Cardiac muscle cell (in vitro differentiated cells and primary cell): Measurements from ENCODE around the gene NOTCH4. TPM values are rescaled to one million over a fixed set of nuclear protein-coding genes. Genes with fewer than 3 reads are reported as not detected.
"Not testable (repeated sequence)": the region's sequence is repeated elsewhere in the genome, so short reads cannot be mapped to it uniquely, and the experiment has no call there.

Source experiments
- DNase-seq, 2 donors: peaks; one replicate each; pipeline versions ENCODE4 v3.0.0 to v3.0.0-alpha.2; 2010 to 2017; ENCODE audit warnings: low read depth in 1 of 2, low spot score in 1 of 2
- H3K27ac ChIP-seq: fragments of 200-600 bp; sonication (generic); 2 replicates; pipeline ENCODE4 v1.5.1; 2016
- H3K27me3 ChIP-seq: fragments of 200-600 bp; sonication (generic); 2 replicates; pipeline ENCODE4 v1.6.0; 2016; ENCODE audit warnings: control low read depth
- H3K36me3 ChIP-seq: fragments of 200-600 bp; sonication (generic); 2 replicates; pipeline ENCODE4 v1.5.1; 2016; ENCODE audit warnings: control low read depth
- H3K4me1 ChIP-seq: fragments of 200-600 bp; sonication (generic); 2 replicates; pipeline ENCODE4 v1.8.1; 2017; ENCODE audit warnings: low read depth, mild to moderate bottlenecking, mixed run types
- H3K4me3 ChIP-seq: fragments of 200-600 bp; sonication (generic); 2 replicates; pipeline ENCODE4 v1.5.1; 2016; ENCODE audit warnings: mild to moderate bottlenecking
- H3K9me3 ChIP-seq: fragments of 200-600 bp; sonication (generic); 2 replicates; pipeline ENCODE4 v1.5.1; 2017; ENCODE audit warnings: low read depth, mild to moderate bottlenecking, control low read depth
- polyA plus RNA-seq: library from polyadenylated mRNA; unstranded; fragments of >200 nt; fragmentation: Nextera tagmentation; extraction: Ambion mirVana; gene quantifications from 2 replicates; pipeline ENCODE4 v1.2.1, GENCODE V29; 2016
- total RNA-seq: library from RNA; depleted of rRNA; stranded (reverse); fragments of >200 nt; gene quantifications from 2 replicates; pipeline ENCODE4 v1.2.3, GENCODE V29; 2016
- TF ChIP-seq, protein P1 (sequence below): IDR thresholded peaks from 2 replicates; pipeline ENCODE4 v1.5.1; 2012; ENCODE audit warnings: low read depth, mild to moderate bottlenecking, low read length

NOTCH4 gene
- 5.0 and 5.4 TPM in 2 replicates for total RNA-seq
- 3.2 and 7.2 TPM in 2 replicates for polyA plus RNA-seq

DNA sequence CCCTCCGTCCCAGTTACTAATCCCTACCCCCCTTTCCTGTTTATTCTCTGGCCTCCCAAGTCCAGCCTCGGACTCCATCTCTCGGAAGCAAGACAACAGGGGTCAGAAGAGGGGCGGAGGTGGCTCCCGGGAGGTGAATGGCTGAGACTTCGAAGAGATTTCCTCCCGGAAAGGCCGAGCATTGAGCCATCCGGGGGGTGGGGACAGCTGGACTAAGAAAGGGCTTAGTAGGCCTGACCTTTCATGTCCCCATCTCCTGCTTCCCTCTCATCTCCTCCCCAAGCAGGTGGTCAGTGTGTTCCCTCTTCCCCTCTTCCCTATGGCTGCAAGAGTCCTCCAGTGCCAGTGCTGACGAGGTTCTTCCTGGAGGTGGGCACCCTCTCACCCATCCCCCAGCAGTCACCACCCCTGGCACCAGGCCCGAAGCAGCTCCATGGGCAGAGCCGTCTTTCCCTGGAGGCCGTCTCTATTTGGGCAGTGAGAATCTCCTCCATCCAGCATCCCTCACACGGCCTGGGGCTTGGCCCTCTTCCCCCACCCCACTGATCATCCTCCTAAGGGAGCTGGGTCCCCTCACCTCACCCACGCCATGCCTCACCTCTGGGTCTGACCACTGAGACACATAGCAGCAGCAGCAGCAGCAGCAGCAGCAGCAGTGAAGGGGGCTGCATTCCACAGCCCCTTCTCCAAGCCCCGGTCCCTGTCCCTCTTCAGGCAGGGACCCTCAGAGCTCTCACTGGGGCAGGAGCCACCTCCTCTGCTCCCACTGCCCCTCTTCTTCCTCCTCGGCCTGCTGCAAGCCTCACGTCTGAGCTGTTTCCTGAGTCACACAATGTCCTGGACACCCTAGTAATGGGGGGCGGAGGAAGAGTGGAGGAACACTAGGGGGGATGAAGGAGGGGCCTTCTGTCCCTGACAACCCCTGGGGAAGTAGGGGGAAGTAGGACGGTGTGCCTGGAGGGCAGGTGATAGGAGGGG, at the start of gene NOTCH4:
Gene NOTCH4 (minus strand): TSS at position 810 of the 978 bp plus-strand sequence. CDS start 139 bp downstream, at position 671.
- Histone ChIP-seq H3K9me3 (no peaks in the 10 kb centered on the region), H3K36me3 (no peaks in the 10 kb centered on the region), H3K27ac (no peak within 1 kb of the TSS), H3K4me1 (no peaks in the 10 kb centered on the region), H3K27me3 (no peaks in the 10 kb centered on the region), H3K4me3 (no peak within 1 kb of the TSS)
- DNase-seq: no peak
- TF ChIP-seq, protein P1, sequence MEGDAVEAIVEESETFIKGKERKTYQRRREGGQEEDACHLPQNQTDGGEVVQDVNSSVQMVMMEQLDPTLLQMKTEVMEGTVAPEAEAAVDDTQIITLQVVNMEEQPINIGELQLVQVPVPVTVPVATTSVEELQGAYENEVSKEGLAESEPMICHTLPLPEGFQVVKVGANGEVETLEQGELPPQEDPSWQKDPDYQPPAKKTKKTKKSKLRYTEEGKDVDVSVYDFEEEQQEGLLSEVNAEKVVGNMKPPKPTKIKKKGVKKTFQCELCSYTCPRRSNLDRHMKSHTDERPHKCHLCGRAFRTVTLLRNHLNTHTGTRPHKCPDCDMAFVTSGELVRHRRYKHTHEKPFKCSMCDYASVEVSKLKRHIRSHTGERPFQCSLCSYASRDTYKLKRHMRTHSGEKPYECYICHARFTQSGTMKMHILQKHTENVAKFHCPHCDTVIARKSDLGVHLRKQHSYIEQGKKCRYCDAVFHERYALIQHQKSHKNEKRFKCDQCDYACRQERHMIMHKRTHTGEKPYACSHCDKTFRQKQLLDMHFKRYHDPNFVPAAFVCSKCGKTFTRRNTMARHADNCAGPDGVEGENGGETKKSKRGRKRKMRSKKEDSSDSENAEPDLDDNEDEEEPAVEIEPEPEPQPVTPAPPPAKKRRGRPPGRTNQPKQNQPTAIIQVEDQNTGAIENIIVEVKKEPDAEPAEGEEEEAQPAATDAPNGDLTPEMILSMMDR: no peak

DNA sequence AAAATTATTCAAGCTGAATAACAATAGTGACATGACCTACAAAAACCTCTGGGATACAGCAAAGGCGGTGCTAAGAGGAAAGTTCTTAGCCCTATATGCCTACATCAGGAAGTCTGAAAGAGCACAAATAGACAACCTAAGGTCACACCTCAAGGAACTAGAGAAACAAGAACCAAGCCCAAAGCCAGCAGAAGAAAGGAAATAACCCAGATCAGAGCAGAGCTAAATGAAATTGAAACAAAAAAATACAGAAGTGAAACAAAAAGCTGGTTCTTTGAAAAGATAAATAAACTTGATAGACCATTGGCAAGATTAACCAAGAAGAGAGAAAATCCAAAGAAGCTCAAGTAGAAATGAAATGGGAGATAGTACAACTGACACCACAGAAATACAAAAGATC, 47.6 kb upstream of the NOTCH4 start:
- no peak for DNase-seq
- TF ChIP-seq, protein P1: no peak
- H3K4me1 ChIP-seq: no peaks in the 10 kb centered on the region

DNA sequence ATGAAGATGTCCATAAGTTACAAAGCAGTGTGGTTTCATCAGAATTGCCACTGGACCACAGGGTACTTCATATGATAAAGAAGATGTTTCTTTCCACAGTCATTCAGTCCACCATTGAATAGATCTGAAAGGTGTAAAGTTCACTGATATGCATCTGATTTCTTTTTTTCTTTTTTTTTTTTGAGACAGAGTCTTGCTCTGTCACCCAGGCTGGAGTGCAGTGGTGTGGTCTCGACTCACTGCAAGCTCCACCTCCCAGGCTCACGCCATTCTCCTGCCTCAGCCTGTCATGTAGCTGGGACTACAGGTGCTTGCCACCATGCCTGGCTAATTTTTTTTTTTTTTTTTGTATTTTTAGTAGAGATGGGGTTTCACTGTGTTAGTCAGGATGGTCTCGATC, 44.6 kb upstream of the NOTCH4 start:
- DNase-seq, H3K4me1 ChIP-seq, H3K4me3 ChIP-seq, H3K36me3 ChIP-seq, H3K9me3 ChIP-seq, H3K27me3 ChIP-seq, H3K27ac ChIP-seq: not testable (repeated sequence)

More for the DNA sequence above, 47.6 kb upstream of the NOTCH4 start:
- no peaks in the 10 kb centered on the region for H3K9me3 ChIP-seq
- H3K27me3 ChIP-seq: no peaks in the 10 kb centered on the region
- H3K27ac ChIP-seq: no peak overlapping the region
- H3K36me3 ChIP-seq: no peaks in the 10 kb centered on the region
- H3K4me3 ChIP-seq: no peak overlapping the region

DNA sequence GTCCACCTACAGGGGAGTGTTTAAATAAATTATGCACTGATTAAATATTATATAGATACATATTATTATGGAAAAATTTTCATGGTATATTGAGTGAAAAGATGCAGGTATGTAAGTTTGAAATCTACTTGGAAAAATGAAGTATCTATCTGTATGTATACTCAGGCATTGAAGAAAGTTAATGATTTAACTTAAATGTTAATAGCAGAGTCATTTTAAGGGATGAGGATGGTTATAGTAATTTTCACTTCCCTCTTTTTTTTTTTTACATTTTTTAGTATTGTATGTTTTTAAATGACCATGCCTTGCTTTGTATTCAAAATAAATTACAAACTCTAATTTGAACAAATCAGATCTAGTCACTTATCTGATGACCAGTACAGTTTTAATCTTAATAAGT, 43.2 kb upstream of the NOTCH4 start:
- Histone ChIP-seq H3K36me3 (no peaks in the 10 kb centered on the region), H3K9me3 (no peaks in the 10 kb centered on the region), H3K27me3 (no peaks in the 10 kb centered on the region), H3K4me3 (no peak overlapping the region), H3K4me1 (no peaks in the 10 kb centered on the region), H3K27ac (no peak overlapping the region)
- TF ChIP-seq, protein P1: no peak
- no peak for DNase-seq

- not testable (repeated sequence) for H3K9me3 ChIP-seq, H3K36me3 ChIP-seq, DNase-seq, H3K4me1 ChIP-seq, H3K27me3 ChIP-seq, H3K27ac ChIP-seq, H3K4me3 ChIP-seq
These were observed 33.4 kb upstream of the NOTCH4 start for GRCh38 chr6:32257262-32257661.

DNA sequence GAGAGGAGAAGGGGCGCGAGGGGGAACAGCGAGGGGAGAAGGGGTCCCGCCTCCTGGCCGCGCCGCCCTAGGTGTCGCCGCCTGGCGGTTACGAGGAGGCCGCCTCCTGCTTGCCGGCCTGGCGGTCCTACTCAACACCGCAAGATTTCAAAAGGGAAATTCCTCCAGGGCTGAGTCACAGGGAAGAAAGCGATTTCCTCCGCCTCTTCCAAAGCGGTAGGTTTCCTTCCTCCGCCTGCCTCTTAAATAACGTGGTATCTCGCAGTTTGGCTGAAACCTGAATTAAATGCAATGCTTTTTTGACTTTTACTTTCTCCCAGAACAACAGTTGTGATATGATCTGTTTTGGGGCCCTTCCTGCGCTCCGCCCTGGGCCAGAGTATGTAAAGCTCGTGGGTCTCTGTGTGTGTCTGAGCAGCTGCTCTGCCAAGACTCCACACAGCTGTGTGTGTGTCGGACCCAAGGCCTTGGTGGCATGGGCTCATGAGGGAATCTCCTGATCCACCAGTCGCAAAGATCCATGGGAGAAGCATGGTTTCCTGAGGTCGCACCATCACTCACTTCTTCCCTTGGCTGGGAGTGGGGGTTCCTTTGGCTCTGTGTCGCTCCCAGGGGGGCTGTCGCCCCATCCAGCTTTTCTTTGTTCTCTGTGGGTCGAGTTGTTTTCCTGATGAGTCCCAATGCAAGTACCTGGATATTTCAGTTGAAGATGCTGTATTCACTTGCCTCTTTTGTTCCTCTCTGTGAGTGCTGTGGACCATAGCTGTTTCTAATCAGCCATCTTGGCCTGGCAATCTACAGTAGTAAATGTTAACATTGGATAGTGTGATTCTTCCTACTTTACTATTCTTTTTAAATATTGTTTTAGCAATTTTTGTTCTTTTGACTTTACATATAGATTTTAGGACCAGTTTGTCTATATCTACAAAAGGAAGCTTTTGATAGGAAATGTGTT, 31.6 kb upstream of the NOTCH4 start:
- no peaks in the 10 kb centered on the region for H3K27me3 ChIP-seq
- H3K9me3 ChIP-seq: no peaks in the 10 kb centered on the region
- TF ChIP-seq, protein P1: peak; percentile 46
- no peak overlapping the region for H3K4me3 ChIP-seq
- no peaks in the 10 kb centered on the region for H3K4me1 ChIP-seq
- H3K27ac ChIP-seq: no peak overlapping the region
- H3K36me3 ChIP-seq: no peaks in the 10 kb centered on the region
- DNase-seq: peak; percentile 53 to 97
